Loucy (cell line): ENCODE results near the gene OOSP4B.
"Not testable (repeated sequence)": the region's sequence is repeated elsewhere in the genome, so short reads cannot be mapped to it uniquely, and the experiment has no call there.

ENCODE experiments used
- H2AFZ ChIP-seq: fragments of 200-600 bp; sonication (generic); 2 replicates; pipeline ENCODE4 v1.6.0; 2016; ENCODE audit warnings: antibody characterized with exemption, mild to moderate bottlenecking, low read length, moderate library complexity
- H3F3A ChIP-seq: fragments of 200-600 bp; 2 replicates; pipeline ENCODE4 v1.6.0; 2016; ENCODE audit warnings: antibody characterized with exemption, low read depth, mild to moderate bottlenecking
- H3K27me3 ChIP-seq: fragments of 200-600 bp; sonication (generic); 2 replicates; pipeline ENCODE4 v1.6.1; 2014; ENCODE audit warnings: low read length, mild to moderate bottlenecking; ENCODE audit not compliant: insufficient read depth, poor library complexity, severe bottlenecking
- H3K36me3 ChIP-seq: fragments of 200-600 bp; sonication (generic); 2 replicates; pipeline ENCODE4 v1.6.1; 2016; ENCODE audit warnings: low read length; ENCODE audit not compliant: insufficient read depth
- H3K4me1 ChIP-seq: fragments of 200-600 bp; sonication (generic); 2 replicates; pipeline ENCODE4 v1.5.1; 2014; ENCODE audit warnings: low read length, mild to moderate bottlenecking; ENCODE audit not compliant: insufficient read depth, poor library complexity, severe bottlenecking
- H3K4me2 ChIP-seq: fragments of 200-600 bp; sonication (generic); 2 replicates; pipeline ENCODE4 v1.6.0; 2014; ENCODE audit warnings: antibody characterized with exemption, low read length, low read depth, mild to moderate bottlenecking; ENCODE audit not compliant: poor library complexity, severe bottlenecking
- H3K4me3 ChIP-seq: fragments of 200-600 bp; sonication (generic); 2 replicates; pipeline ENCODE4 v1.5.1; 2014; ENCODE audit warnings: low read length, mild to moderate bottlenecking, mixed read lengths; ENCODE audit not compliant: poor library complexity, severe bottlenecking
- H3K79me2 ChIP-seq: fragments of 200-600 bp; sonication (generic); 2 replicates; pipeline ENCODE4 v1.6.1; 2014; ENCODE audit warnings: low read length; ENCODE audit not compliant: insufficient read depth
- H3K9ac ChIP-seq: fragments of 200-600 bp; sonication (generic); 2 replicates; pipeline ENCODE4 v1.6.0; 2014; ENCODE audit warnings: mild to moderate bottlenecking, low read depth, low read length, moderate library complexity; ENCODE audit not compliant: poor library complexity, severe bottlenecking
- H3K9me2 ChIP-seq: fragments of 200-600 bp; sonication (generic); replicated peaks from 2 replicates; pipeline ENCODE4 v1.6.1; 2016; ENCODE audit warnings: low read depth, low read length, mixed read lengths
- H3K9me3 ChIP-seq: fragments of 200-600 bp; sonication (generic); 2 replicates; pipeline ENCODE4 v1.6.1; 2014; ENCODE audit warnings: mild to moderate bottlenecking, antibody characterized with exemption, low read length, low read depth; ENCODE audit not compliant: insufficient read depth
- H4K20me1 ChIP-seq: fragments of 200-600 bp; sonication (generic); 2 replicates; pipeline ENCODE4 v1.6.0; 2014; ENCODE audit warnings: antibody characterized with exemption, low read length, mild to moderate bottlenecking; ENCODE audit not compliant: insufficient read depth, poor library complexity, severe bottlenecking
- CTCF ChIP-seq: fragments of 200-600 bp; sonication (generic); conservative IDR thresholded peaks from 2 replicates; pipeline ENCODE4 v1.5.1; 2014; ENCODE audit warnings: mild to moderate bottlenecking, antibody characterized with exemption, low read length
- EZH2phosphoT487 ChIP-seq: fragments of 200-600 bp; IDR thresholded peaks from 2 replicates; pipeline ENCODE4 v1.6.1; 2018; ENCODE audit warnings: antibody characterized with exemption, mild to moderate bottlenecking, moderate library complexity, borderline replicate concordance

The OOSP4B gene

GRCh38 chr11:60069450-60069849 is 52.5 kb downstream of the OOSP4B start:
- Histone ChIP-seq H3K4me3 (no peak overlapping the region), H4K20me1 (no peaks in the 10 kb centered on the region), H3K9me3 (no peaks in the 10 kb centered on the region), H2AFZ (no peak overlapping the region), H3K79me2 (no peaks in the 10 kb centered on the region), H3F3A (no peaks in the 10 kb centered on the region), H3K27me3 (no peaks in the 10 kb centered on the region), H3K4me2 (no peak overlapping the region), H3K36me3 (no peaks in the 10 kb centered on the region), H3K4me1 (no peaks in the 10 kb centered on the region), H3K9ac (no peak overlapping the region), H3K9me2 (no peaks in the 10 kb centered on the region)
- TF ChIP-seq EZH2phosphoT487 (no peak), CTCF (no peak)

GRCh38 chr11:60071644-60072043 is 54.7 kb downstream of the OOSP4B start:
- H3K9me2 ChIP-seq, H3K79me2 ChIP-seq, H2AFZ ChIP-seq, H3K4me3 ChIP-seq, H3F3A ChIP-seq, H4K20me1 ChIP-seq, H3K4me1 ChIP-seq, H3K36me3 ChIP-seq, H3K27me3 ChIP-seq, H3K9me3 ChIP-seq, H3K4me2 ChIP-seq, H3K9ac ChIP-seq: not testable (repeated sequence)

GRCh38 chr11:60077216-60077817 is 60.3 kb downstream of the OOSP4B start:
- H3K4me2 ChIP-seq: no peak overlapping the region
- no peaks in the 10 kb centered on the region for H3K27me3 ChIP-seq
- TF ChIP-seq CTCF (no peak), EZH2phosphoT487 (no peak)
- no peaks in the 10 kb centered on the region for H4K20me1 ChIP-seq
- H3K4me1 ChIP-seq: no peaks in the 10 kb centered on the region
- H3K79me2 ChIP-seq: no peaks in the 10 kb centered on the region
- no peak overlapping the region for H2AFZ ChIP-seq
- H3K36me3 ChIP-seq: no peaks in the 10 kb centered on the region
- H3K9me2 ChIP-seq: no peaks in the 10 kb centered on the region
- no peak overlapping the region for H3K4me3 ChIP-seq
- no peaks in the 10 kb centered on the region for H3K9me3 ChIP-seq
- H3F3A ChIP-seq: no peaks in the 10 kb centered on the region
- no peak overlapping the region for H3K9ac ChIP-seq

- no peak overlapping the region for H3K4me2 ChIP-seq
- H3K4me3 ChIP-seq: no peak overlapping the region
- H4K20me1 ChIP-seq: no peaks in the 10 kb centered on the region
- no peaks in the 10 kb centered on the region for H3K27me3 ChIP-seq
- H2AFZ ChIP-seq: no peak overlapping the region
- no peak for TF ChIP-seq CTCF
- TF ChIP-seq EZH2phosphoT487: no peak
- no peaks in the 10 kb centered on the region for H3K79me2 ChIP-seq
- no peak overlapping the region for H3K9ac ChIP-seq
- no peaks in the 10 kb centered on the region for H3K36me3 ChIP-seq
- H3K4me1 ChIP-seq: no peaks in the 10 kb centered on the region
- no peaks in the 10 kb centered on the region for H3K9me2 ChIP-seq
- H3F3A ChIP-seq: no peaks in the 10 kb centered on the region
- H3K9me3 ChIP-seq: no peaks in the 10 kb centered on the region
These were observed 61.0 kb downstream of the OOSP4B start for GRCh38 chr11:60077981-60078380.
